GM15510 (cell line): ENCODE data around the gene PIGC.
A peak's percentile ranks its signal among the peaks of the same experiment; 100 is the strongest.

Experiments used
- POLR2A ChIP-seq: IDR thresholded peaks from 3 replicates; pipeline ENCODE4 v1.6.1; 2011; ENCODE audit warnings: borderline replicate concordance; ENCODE audit not compliant: insufficient read length; ENCODE audit errors: extremely low read depth

The PIGC gene

DNA sequence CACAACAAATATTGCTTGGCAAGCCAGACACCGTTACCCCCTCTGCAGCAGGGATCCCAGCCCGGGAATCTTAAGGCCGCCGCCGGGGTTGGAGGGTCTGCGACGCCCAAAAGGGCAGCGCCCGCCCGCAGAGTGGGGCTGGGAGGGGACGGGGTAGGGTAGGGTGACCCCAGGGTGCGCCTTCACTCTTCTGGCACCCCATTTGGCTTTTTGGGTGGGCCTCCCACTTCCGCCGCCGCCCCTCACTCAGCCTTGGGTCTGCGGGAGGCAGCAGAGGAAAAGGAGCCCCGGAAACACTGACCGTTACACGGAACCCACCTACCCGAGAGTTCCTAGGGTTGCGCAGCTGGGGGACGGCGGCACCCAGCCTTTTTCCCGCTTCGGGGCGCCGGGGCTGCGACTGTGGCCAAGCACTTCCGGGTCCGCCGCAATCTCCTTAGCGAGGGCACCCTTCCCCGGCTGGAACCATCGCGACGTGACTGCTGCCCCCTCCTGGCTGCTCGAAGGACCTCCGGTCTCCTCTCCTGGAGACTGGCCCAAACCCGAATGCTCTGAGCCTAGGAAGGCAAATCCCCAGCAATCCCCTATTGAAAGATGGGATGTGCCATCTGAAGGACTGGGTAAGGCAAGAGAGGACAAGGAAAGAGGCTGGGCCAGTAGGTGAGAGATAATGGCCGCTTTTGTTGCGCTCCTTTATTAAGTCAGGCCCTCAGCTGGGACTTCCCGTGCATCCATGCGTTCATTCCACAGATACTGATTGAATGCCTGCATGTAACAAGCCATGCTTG, at the start of gene PIGC:
TSS of gene PIGC (minus strand) at position 404 of the 788 bp plus-strand sequence. CDS start 1,447 bp downstream, outside the sequence.
- peak; percentile 65 for TF ChIP-seq POLR2A

GRCh38 chr1:172492421-172492820, 48.6 kb upstream of the PIGC start:
- TF ChIP-seq POLR2A, result no peak

GRCh38 chr1:172489847-172490246, 46.0 kb upstream of the PIGC start:
- no peak for TF ChIP-seq POLR2A

- no peak for TF ChIP-seq POLR2A
Measured at GRCh38 chr1:172488393-172488792, 44.5 kb upstream of the PIGC start.

DNA sequence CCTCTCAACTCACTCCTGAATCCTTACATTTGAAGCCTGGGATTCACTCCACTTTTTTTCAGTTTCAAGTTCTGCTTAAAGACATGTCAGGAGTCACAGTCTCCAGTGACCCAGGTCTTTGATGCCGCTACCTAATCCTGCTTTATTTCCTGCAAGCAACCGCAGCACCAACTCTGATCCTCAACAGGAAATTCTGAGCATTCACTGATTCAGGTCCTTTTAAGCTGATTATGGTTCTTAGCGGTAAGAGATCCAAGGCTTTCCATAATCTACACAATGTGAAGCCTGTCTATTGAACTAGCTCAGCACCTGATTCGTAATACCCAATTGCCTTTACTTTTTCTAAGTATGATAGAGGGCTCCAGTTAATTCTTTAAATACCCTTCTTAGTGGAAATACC, 43.7 kb upstream of the PIGC start:
- TF ChIP-seq POLR2A, result no peak

DNA sequence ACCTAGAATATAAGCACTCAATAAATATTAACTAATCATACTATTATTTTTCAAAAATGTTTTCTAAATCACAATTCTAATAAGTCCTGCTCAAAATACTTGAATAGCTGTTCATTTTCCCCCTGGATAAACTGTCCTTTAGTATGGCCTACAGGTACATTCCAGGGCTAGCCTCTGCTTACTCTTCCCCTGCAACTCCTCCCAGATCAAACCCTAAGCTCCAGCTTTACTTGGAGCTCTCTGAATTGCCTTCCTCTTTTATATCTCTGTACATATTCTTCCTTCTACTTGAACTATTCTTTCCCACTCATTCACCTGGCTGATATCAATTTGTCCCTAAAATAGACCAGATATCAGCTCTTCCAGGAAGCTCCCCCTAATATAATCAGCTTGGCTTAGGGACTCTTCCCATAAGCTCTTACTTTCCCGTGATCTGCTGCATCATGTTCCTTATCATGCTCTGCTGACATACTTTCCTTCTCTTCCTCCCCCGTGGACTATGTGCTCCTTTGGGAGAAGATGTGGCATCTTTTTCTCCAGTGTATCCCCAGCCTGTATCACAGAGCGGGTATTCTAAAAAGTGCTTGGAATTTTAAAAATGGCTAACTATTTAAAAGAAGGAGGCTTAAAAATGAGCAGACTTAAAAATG, 43.1 kb upstream of the PIGC start:
- no peak for TF ChIP-seq POLR2A

GRCh38 chr1:172485626-172486025, 41.8 kb upstream of the PIGC start:
- TF ChIP-seq POLR2A, result no peak

DNA sequence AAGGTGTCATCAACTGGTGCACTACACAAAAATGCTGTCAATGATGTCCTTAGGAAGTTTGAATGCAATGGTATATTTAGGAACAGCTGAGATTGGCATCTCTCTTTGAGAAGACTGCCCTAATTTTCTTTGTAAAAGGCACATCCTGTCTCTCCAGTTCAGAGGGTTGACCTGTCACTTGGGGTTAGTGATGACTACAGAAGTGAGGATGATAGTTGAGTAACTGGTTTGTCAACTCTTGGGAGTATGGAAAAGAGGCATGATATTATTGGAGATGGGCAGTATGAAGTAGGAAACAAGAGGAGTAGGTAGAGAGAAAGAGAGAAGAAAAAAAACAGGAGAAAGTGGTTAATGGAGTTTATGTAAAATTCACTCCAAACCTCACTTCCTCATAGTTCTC, 40.4 kb upstream of the PIGC start:
- no peak for TF ChIP-seq POLR2A

GRCh38 chr1:172483448-172483847, 39.6 kb upstream of the PIGC start:
- no peak for TF ChIP-seq POLR2A

GRCh38 chr1:172482044-172482443, 38.2 kb upstream of the PIGC start:
- TF ChIP-seq POLR2A, result no peak

DNA sequence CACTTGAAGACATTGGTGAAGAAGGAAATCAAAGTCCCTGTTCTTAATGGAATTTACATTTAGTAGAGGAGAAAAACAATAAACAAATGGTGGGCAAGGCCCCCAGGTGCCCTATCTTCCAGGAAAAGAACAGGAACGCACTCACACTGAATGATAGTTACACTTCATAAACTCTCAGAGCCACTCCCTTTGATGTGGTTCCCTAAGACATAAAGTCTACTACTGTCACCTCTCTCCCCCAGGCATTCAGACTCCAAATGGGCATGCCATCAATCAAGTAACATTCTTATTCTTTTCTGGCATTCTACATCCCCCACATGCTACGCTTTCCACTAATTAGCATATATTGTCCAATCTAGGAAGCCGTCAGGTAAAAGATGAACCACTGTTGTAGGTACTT, 36.6 kb upstream of the PIGC start:
- no peak for TF ChIP-seq POLR2A

DNA sequence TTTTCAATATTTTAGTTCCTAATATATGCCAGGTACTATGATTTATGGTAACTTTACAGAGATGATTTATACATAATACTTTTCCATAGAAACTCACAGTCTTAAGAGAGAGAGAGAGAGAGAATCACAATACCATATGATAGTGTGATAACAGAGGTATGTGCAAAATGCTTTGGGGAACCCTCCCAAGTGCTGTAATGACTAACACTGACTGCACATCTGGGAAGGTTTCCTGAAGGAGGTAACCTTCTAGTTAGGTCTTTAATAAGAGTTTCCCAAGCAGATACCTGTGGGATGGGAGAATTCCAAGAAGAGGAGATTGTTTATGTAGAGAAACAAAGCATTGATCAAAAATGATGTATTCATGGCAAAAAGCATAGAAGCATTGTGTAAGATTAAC, 34.6 kb upstream of the PIGC start:
- no peak for TF ChIP-seq POLR2A

GRCh38 chr1:172477741-172478140, 33.9 kb upstream of the PIGC start:
- no peak for TF ChIP-seq POLR2A

- TF ChIP-seq POLR2A, result no peak
Measured at GRCh38 chr1:172477216-172477615, 33.3 kb upstream of the PIGC start.

GRCh38 chr1:172476218-172476811, 32.4 kb upstream of the PIGC start:
- no peak for TF ChIP-seq POLR2A

DNA sequence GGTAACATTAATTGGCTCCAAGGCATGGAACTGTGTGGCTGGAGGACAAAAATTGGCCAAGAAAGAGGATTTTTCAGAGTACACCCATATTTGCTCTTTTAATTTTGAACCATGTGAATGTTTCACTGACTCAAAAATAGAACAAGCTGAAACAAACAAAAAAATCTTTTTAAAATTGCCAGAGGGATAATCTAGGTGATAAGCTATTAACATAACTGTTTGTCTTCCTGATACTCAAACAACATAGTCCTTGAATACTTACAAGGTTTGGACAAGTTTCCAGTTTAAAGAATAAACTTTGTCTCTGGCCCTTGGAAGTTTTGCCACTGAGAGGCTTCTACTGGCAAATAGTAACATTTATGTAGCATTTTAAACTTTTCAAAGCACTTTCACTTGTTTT, 30.0 kb upstream of the PIGC start:
- no peak for TF ChIP-seq POLR2A
